HepG2 (cell line): ENCODE results near the gene ZNF385B. TPM values are rescaled to one million over a fixed set of nuclear protein-coding genes. Genes with fewer than 3 reads are reported as not detected.

Experiments used
- ATAC-seq: fragments of 200-7000 bp; cut with Tn5 transposase; 3 replicates; pipeline ENCODE4 v1.9.1; 2020; ENCODE audit warnings: mild to moderate bottlenecking, moderate library complexity
- BruUV-seq: library from RNA; stranded (reverse); fragments of 400-500 nt; replicated peaks from 2 replicates; lab custom pipeline; 2021; lab: Mats Ljungman, UMichigan
- CTCF ChIA-PET: fragments of 300-600 bp; formaldehyde crosslinking; extraction: SDS; loops from one replicate; lab custom pipeline; 2021; ENCODE audit warnings: low total read pairs, inconsistent platforms, low intra/inter-chr PET ratio; lab: Yijun Ruan, JAX
- POLR2A ChIA-PET: fragments of 350-600 bp; sonication (Branson Sonifier 250); formaldehyde crosslinking; loops from one replicate; lab custom pipeline; 2020; ENCODE audit warnings: antibody characterized with exemption, inconsistent platforms; lab: Yijun Ruan, JAX
- DNase-seq: peaks from one replicate; pipeline ENCODE4 v3.0.0-alpha.2; 2015; ENCODE audit warnings: low spot score
- FAIRE-seq: peaks from 3 replicates; lab custom pipeline; 2011; peaks lifted over from hg19 to GRCh38; lab: Jason Lieb, UNC
- H2AFZ ChIP-seq: one replicate; pipeline ENCODE4 v1.6.1; 2011; ENCODE audit warnings: low read length, inconsistent platforms
- H3K27ac ChIP-seq: fragments of 300-600 bp; 3 replicates; pipeline ENCODE4 v1.8.0; 2011; ENCODE audit warnings: mixed run types, mild to moderate bottlenecking, mixed read lengths, low read length, inconsistent platforms; ENCODE audit not compliant: insufficient read depth; ENCODE audit errors: extremely low read length
- H3K27me3 ChIP-seq, 2 experiments: fragments of 200-600 bp in 1 of 2; 2 replicates in 1 of 2; 3 replicates in 1 of 2; pipeline versions ENCODE4 v1.6.0 to v1.8.0; 2011; ENCODE audit warnings: low read length in 2 of 2, mild to moderate bottlenecking in 2 of 2, moderate library complexity in 2 of 2, inconsistent platforms in 1 of 2; ENCODE audit not compliant: insufficient read depth in 2 of 2, control insufficient read depth in 1 of 2
- H3K36me3 ChIP-seq, 2 experiments: fragments of 200-600 bp in 1 of 2; replicated peaks in 1 of 2; 2 replicates in 1 of 2; 3 replicates in 1 of 2; pipeline versions ENCODE4 v1.5.1 to v1.8.0; 2011; ENCODE audit warnings: low read length in 2 of 2, inconsistent platforms in 1 of 2; ENCODE audit not compliant: insufficient read depth in 2 of 2, control insufficient read depth in 1 of 2
- H3K4me1 ChIP-seq: 2 replicates; pipeline ENCODE4 v1.5.1; 2012; ENCODE audit warnings: low read length, inconsistent platforms; ENCODE audit not compliant: insufficient read depth
- H3K4me2 ChIP-seq: 2 replicates; pipeline ENCODE4 v1.6.0; 2011; ENCODE audit warnings: low read depth, low read length, inconsistent platforms
- H3K4me3 ChIP-seq, 3 experiments: fragments of 200-600 bp in 1 of 3; sonication (generic), shearing (Covaris generic) in 1 of 3; replicated peaks in 1 of 3; 2 replicates each; pipeline ENCODE4 v1.5.1; 2011 to 2016; ENCODE audit warnings: low read length in 3 of 3, inconsistent platforms in 2 of 3, low read depth in 2 of 3, mild to moderate bottlenecking in 2 of 3, control low read depth in 1 of 3, mixed read lengths in 1 of 3; ENCODE audit not compliant: insufficient read depth in 1 of 3
- H3K79me2 ChIP-seq: one replicate; pipeline ENCODE4 v1.6.1; 2011; ENCODE audit warnings: low read length, inconsistent platforms; ENCODE audit not compliant: insufficient read depth
- H3K9ac ChIP-seq: 2 replicates; pipeline ENCODE4 v1.6.0; 2011; ENCODE audit warnings: mild to moderate bottlenecking, low read depth, low read length, inconsistent platforms; ENCODE audit not compliant: insufficient read depth
- H3K9me3 ChIP-seq: 2 replicates; pipeline ENCODE4 v1.5.1; 2012; ENCODE audit warnings: mild to moderate bottlenecking, low read length
- H4K20me1 ChIP-seq: 2 replicates; pipeline ENCODE4 v1.6.0; 2011; ENCODE audit warnings: inconsistent platforms, mild to moderate bottlenecking, low read length, moderate library complexity; ENCODE audit not compliant: insufficient read depth
- CENPT ChIP-seq: sonication (generic); formaldehyde crosslinking; IDR thresholded peaks from 2 replicates; pipeline ENCODE4 v1.8.0; 2022; ENCODE audit warnings: low read depth, mild to moderate bottlenecking, moderate library complexity, missing genetic modification reagents
- GFI1 ChIP-seq: sonication (generic); formaldehyde crosslinking; IDR thresholded peaks from 2 replicates; pipeline ENCODE4 v1.5.0; 2020; ENCODE audit warnings: missing genetic modification reagents, mild to moderate bottlenecking, borderline replicate concordance
- MTA3 ChIP-seq: sonication (generic); formaldehyde crosslinking; IDR thresholded peaks from 2 replicates; pipeline ENCODE4 v1.4.0; 2020; ENCODE audit warnings: missing genetic modification reagents
- PRPF4 ChIP-seq: fragments of 200-400 bp; formaldehyde crosslinking; IDR thresholded peaks from 2 replicates; pipeline ENCODE4 v1.6.1; 2016; ENCODE audit warnings: low read length, low read depth; ENCODE audit not compliant: poor library complexity, severe bottlenecking
- ZBTB21 ChIP-seq: sonication (generic); formaldehyde crosslinking; IDR thresholded peaks from 2 replicates; pipeline ENCODE4 v1.4.0; 2020; ENCODE audit warnings: missing genetic modification reagents
- WGBS: methylation state at CpG from one replicate; pipeline ENCODE4 v1.1.6; 2017; ENCODE audit warnings: low lambda C conversion rate; 5-methylcytosine and 5-hydroxymethylcytosine counted together
- in situ Hi-C: cut with HindIII; loops from 2 replicates; pipeline ENCODE4 v1.10.0; 2017; ENCODE audit warnings: low pct_unique_long_range_greater_than_20kb; ENCODE audit not compliant: extremely low pct_ligation_motif_present
- intact Hi-C: fragments of 100-400 bp; cut with micrococcal nuclease; formaldehyde crosslinking; loops from one replicate; pipeline ENCODE4 v1.10.0; 2022; ENCODE audit not compliant: unreplicated experiment
- polyA plus RNA-seq, 8 experiments: library from polyadenylated mRNA; depleted of rRNA in 3 of 8; stranded (reverse) in 7 of 8; unstranded in 1 of 8; fragments of >200 nt; fragmentation: Illumina TruSeq in 4 of 8; extraction: Trizol in 4 of 8; gene quantifications; 2 replicates each; pipeline versions ENCODE4 v1.2.1 to v1.2.3, GENCODE V29; 2011 to 2016; ENCODE audit warnings: low read depth in 4 of 8, missing spikeins in 1 of 8, mixed read lengths in 1 of 8; ENCODE audit not compliant: insufficient read depth in 1 of 8
- total RNA-seq, 5 experiments: library from RNA; depleted of rRNA; stranded (reverse); fragments of >200 nt; fragmentation: Illumina TruSeq; extraction: Trizol; gene quantifications; 2 replicates each; pipeline ENCODE4 v1.2.3, GENCODE V29; 2016; ENCODE audit warnings: low read depth in 1 of 5
- TF ChIP-seq, protein P1 (sequence below): IDR thresholded peaks from 2 replicates; pipeline ENCODE4 v1.6.1; 2016; ENCODE audit warnings: mild to moderate bottlenecking, missing biosample characterization, missing genetic modification reagents
- TF ChIP-seq, protein P2 (sequence below): sonication (generic); formaldehyde crosslinking; conservative IDR thresholded peaks from 2 replicates; pipeline ENCODE4 v1.8.1; 2023; ENCODE audit warnings: missing genetic modification reagents

ZNF385B gene
- total and polyA plus RNA-seq, 2 of the 13 experiments (the other 11 are each of a cell fraction or from before 2014, with no cell fraction given): 3.3 to 6.7 TPM

DNA sequence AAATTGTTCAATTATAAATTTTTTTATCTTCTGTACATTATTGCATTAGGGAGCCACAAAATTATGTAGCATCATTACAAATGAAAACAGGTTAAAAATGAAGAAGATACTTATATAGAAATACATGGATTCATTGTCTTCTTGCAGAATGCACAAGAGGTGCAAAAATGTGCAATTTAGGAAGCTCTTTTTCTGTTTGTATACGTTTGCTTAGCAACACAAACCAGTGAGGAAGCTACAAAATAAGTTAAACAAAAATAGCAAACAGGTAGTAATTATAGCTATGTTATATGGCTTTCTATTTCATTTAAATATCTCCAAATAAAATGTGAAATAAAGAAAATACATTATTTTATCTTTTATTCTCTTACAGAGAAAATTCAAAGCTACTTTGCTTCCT, 419.2 kb downstream of the ZNF385B start:
- intact Hi-C loops (loop anchor here (10.0 kb wide), 1 partner anchor 203 kb away; no protein-coding TSS in a partner anchor), in situ Hi-C loops (no loop called here)
- Histone ChIP-seq H3K9me3 (no peaks in the 10 kb centered on the region), H3K27me3 (no peaks in the 10 kb centered on the region), H3K4me2 (no peak overlapping the region), H3K4me1 (no peaks in the 10 kb centered on the region), H4K20me1 (no peaks in the 10 kb centered on the region), H3K4me3 (no peak overlapping the region), H3K9ac (no peak overlapping the region), H3K36me3 (no peaks in the 10 kb centered on the region), H3K79me2 (no peaks in the 10 kb centered on the region), H2AFZ (no peak overlapping the region), H3K27ac (no peak overlapping the region)
- CTCF ChIA-PET: no interaction called here
- FAIRE-seq: no peak
- BruUV-seq: no TSS peak
- TF ChIP-seq MTA3 (CRISPR knock-in tag): no peak
- TF ChIP-seq PRPF4: no peak
- TF ChIP-seq, protein P1, sequence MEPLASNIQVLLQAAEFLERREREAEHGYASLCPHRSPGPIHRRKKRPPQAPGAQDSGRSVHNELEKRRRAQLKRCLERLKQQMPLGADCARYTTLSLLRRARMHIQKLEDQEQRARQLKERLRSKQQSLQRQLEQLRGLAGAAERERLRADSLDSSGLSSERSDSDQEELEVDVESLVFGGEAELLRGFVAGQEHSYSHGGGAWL (CRISPR knock-in tag): no peak
- TF ChIP-seq CENPT: no peak
- no peak for TF ChIP-seq GFI1 (CRISPR knock-in tag)
- TF ChIP-seq, protein P2, sequence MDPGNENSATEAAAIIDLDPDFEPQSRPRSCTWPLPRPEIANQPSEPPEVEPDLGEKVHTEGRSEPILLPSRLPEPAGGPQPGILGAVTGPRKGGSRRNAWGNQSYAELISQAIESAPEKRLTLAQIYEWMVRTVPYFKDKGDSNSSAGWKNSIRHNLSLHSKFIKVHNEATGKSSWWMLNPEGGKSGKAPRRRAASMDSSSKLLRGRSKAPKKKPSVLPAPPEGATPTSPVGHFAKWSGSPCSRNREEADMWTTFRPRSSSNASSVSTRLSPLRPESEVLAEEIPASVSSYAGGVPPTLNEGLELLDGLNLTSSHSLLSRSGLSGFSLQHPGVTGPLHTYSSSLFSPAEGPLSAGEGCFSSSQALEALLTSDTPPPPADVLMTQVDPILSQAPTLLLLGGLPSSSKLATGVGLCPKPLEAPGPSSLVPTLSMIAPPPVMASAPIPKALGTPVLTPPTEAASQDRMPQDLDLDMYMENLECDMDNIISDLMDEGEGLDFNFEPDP (CRISPR knock-in tag): no peak
- TF ChIP-seq ZBTB21: no peak
- WGBS: 77% methylated on average over 1 of the region's 1 CpG
- POLR2A ChIA-PET: no interaction called here
- no peak for DNase-seq
- no peak for ATAC-seq
